HepG2 (cell line): ENCODE results near the gene GDPGP1.

Experiments used
- CTCF ChIP-seq: sonication (generic); formaldehyde crosslinking; IDR thresholded peaks from 2 replicates; pipeline ENCODE4 v1.5.0; 2020; ENCODE audit warnings: mild to moderate bottlenecking, missing genetic modification reagents, moderate library complexity
- MAFK ChIP-seq, 2 experiments: IDR thresholded peaks in 1 of 2; conservative IDR thresholded peaks in 1 of 2; 2 replicates each; pipeline ENCODE4 v1.6.1; 2011; ENCODE audit warnings: improper control_type of control experiment in 2 of 2, low read length in 2 of 2

DNA sequence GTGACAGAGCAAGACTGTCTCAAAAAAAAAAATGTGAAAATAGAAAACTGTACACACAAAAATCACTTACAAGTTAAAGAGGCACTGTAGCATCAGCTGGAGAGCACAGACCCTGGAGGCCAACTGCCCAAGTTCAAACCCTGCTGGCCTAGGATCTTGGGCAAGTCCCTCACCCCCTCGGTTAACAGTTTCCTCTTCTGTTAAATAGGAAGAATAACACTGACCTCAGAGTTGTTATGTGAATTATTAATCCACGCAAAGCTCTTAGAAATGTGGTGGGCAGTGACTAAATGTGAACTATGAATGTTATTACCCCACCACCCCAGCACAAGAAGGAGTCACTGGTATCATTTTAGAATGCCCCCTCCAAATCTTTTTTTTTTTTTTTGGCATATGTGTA lies 11.5 kb upstream of the GDPGP1 start:
- TF ChIP-seq MAFK (conservative IDR thresholded peaks at IDR 0.05 in 1 of 2, IDR thresholded peaks at IDR 0.05 in 1 of 2; ENCODE audit: low read length in 2 of 2) (no peak), CTCF (CRISPR knock-in tag) (no peak)
